Right renal pelvis (tissue), 4 donors: ENCODE data around the gene CD40. TPM values are rescaled to one million over a fixed set of nuclear protein-coding genes. Genes with fewer than 3 reads are reported as not detected.
"Not testable (repeated sequence)": the region's sequence is repeated elsewhere in the genome, so short reads cannot be mapped to it uniquely, and the experiment has no call there.

Experiments
- DNase-seq, 4 donors: peaks; one replicate each; pipeline ENCODE4 v3.0.0-alpha.2; 2013; ENCODE audit warnings: low read depth in 4 of 4, low spot score in 3 of 4, missing footprints in 1 of 4
- polyA plus RNA-seq, 4 donors: library from polyadenylated mRNA; unstranded; fragments of 120-200 nt; gene quantifications; one replicate each; pipeline ENCODE4 v1.2.1, GENCODE V29; 2013; ENCODE audit not compliant: insufficient read length in 4 of 4

CD40 gene
- polyA plus RNA-seq, 4 donors, result 4.5 to 6.9 (median 5.9) TPM

- not testable (repeated sequence) for DNase-seq
These were observed 26.2 kb upstream of the CD40 start for GRCh38 chr20:46091622-46092535.

GRCh38 chr20:46093531-46093930, 24.6 kb upstream of the CD40 start:
- no peak for DNase-seq

GRCh38 chr20:46099491-46100287, 18.4 kb upstream of the CD40 start:
- DNase-seq, result no peak

GRCh38 chr20:46100444-46100843, 17.7 kb upstream of the CD40 start:
- DNase-seq, result not testable (repeated sequence)

GRCh38 chr20:46100988-46101387, 17.1 kb upstream of the CD40 start:
- no peak for DNase-seq

- no peak for DNase-seq
These were observed 16.2 kb upstream of the CD40 start for GRCh38 chr20:46101957-46102356.

GRCh38 chr20:46102940-46103339, 15.2 kb upstream of the CD40 start:
- DNase-seq, result no peak

GRCh38 chr20:46104262-46104661, 13.9 kb upstream of the CD40 start:
- no peak for DNase-seq

- DNase-seq, result no peak
These were observed 11.1 kb upstream of the CD40 start for GRCh38 chr20:46107061-46107460.

- DNase-seq, result no peak
These were observed 9.7 kb upstream of the CD40 start for GRCh38 chr20:46108435-46108841.

- DNase-seq, result no peak
These were observed 9.1 kb upstream of the CD40 start for GRCh38 chr20:46108976-46109375.

GRCh38 chr20:46111028-46111835, 6.9 kb upstream of the CD40 start:
- DNase-seq, result no peak

GRCh38 chr20:46111836-46112212, 6.3 kb upstream of the CD40 start:
- no peak for DNase-seq

- DNase-seq, result no peak
These were observed 5.5 kb upstream of the CD40 start for GRCh38 chr20:46112430-46113112.

- no peak for DNase-seq
These were observed 5.0 kb upstream of the CD40 start for GRCh38 chr20:46113113-46113470.

- DNase-seq, result no peak
These were observed 3.7 kb upstream of the CD40 start for GRCh38 chr20:46114449-46114848.

GRCh38 chr20:46118481-46119020, 437 bp downstream of the CD40 start:
- no peak for DNase-seq

- no peak for DNase-seq
These were observed 973 bp downstream of the CD40 start for GRCh38 chr20:46119028-46119546.

GRCh38 chr20:46119547-46119946, 1.4 kb downstream of the CD40 start:
- DNase-seq, result no peak

GRCh38 chr20:46120136-46120535, 2.0 kb downstream of the CD40 start:
- no peak for DNase-seq
